GM12878 (cell line): ENCODE measurements around the gene CLDN5. TPM values are rescaled to one million over a fixed set of nuclear protein-coding genes. Genes with fewer than 3 reads are reported as not detected.

Experiments used
- ATAC-seq: fragments of 200-7000 bp; cut with Tn5 transposase; 3 replicates; pipeline ENCODE4 v1.9.1; 2020; ENCODE audit warnings: mild to moderate bottlenecking, moderate library complexity
- BruUV-seq: library from RNA; stranded (reverse); fragments of 400-500 nt; replicated peaks from 2 replicates; lab custom pipeline; 2021; lab: Mats Ljungman, UMichigan
- CTCF ChIA-PET: fragments of 300-600 bp; sonication (Branson Sonifier 250); formaldehyde crosslinking; extraction: SDS; loops from one replicate; lab custom pipeline; 2021; ENCODE audit warnings: inconsistent platforms; lab: Yijun Ruan, JAX
- POLR2A ChIA-PET: fragments of 350-600 bp; formaldehyde crosslinking; extraction: SDS; loops from one replicate; lab custom pipeline; 2021; ENCODE audit warnings: inconsistent platforms; lab: Charles Lee
- RAD21 ChIA-PET: fragments of 300-600 bp; sonication (Branson Sonifier 250); formaldehyde crosslinking; loops from one replicate; lab custom pipeline; 2023; ENCODE audit warnings: antibody characterized with exemption; ENCODE audit not compliant: unreplicated experiment; lab: Charles Lee
- SMC1A ChIA-PET: fragments of 300-600 bp; sonication (Branson Sonifier 250); formaldehyde crosslinking; loops from one replicate; lab custom pipeline; 2023; ENCODE audit not compliant: unreplicated experiment, uncharacterized antibody; lab: Charles Lee
- DNase-seq: peaks from one replicate; pipeline ENCODE4 v3.0.0-alpha.2; 2011; ENCODE audit warnings: low read depth, low spot score
- FAIRE-seq: peaks from 3 replicates; lab custom pipeline; 2011; peaks lifted over from hg19 to GRCh38; lab: Jason Lieb, UNC
- H2AFZ ChIP-seq: 2 replicates; pipeline ENCODE4 v1.6.0; 2011; ENCODE audit warnings: low read depth, low read length, control low read depth; ENCODE audit not compliant: control insufficient read depth
- H3K27ac ChIP-seq: 2 replicates; pipeline ENCODE4 v1.5.1; 2011; ENCODE audit warnings: control low read depth; ENCODE audit not compliant: control insufficient read depth, insufficient read depth
- H3K27me3 ChIP-seq, 2 experiments: replicated peaks in 1 of 2; 2 replicates each; pipeline versions ENCODE4 v1.6.0 to v1.6.1; 2011; ENCODE audit warnings: low read length in 1 of 2; ENCODE audit not compliant: control insufficient read depth in 2 of 2, insufficient read depth in 2 of 2
- H3K36me3 ChIP-seq, 2 experiments: 2 replicates each; pipeline ENCODE4 v1.5.1; 2011; ENCODE audit warnings: low read length in 1 of 2; ENCODE audit not compliant: control insufficient read depth in 2 of 2, insufficient read depth in 2 of 2
- H3K4me1 ChIP-seq: 2 replicates; pipeline ENCODE4 v1.6.1; 2011; ENCODE audit warnings: mild to moderate bottlenecking, low read length, moderate library complexity, mixed read lengths; ENCODE audit not compliant: control insufficient read depth, insufficient read depth
- H3K4me2 ChIP-seq: 2 replicates; pipeline ENCODE4 v1.6.0; 2011; ENCODE audit warnings: control low read depth; ENCODE audit not compliant: control insufficient read depth, insufficient read depth
- H3K4me3 ChIP-seq: fragments of 200-600 bp; sonication (generic); 2 replicates; pipeline ENCODE4 v1.5.1; 2016
- H3K79me2 ChIP-seq: 2 replicates; pipeline ENCODE4 v1.6.0; 2011; ENCODE audit warnings: low read length; ENCODE audit not compliant: control insufficient read depth, insufficient read depth
- H3K9ac ChIP-seq: 2 replicates; pipeline ENCODE4 v1.8.0; 2011; ENCODE audit warnings: low read length, control low read depth, mixed read lengths; ENCODE audit not compliant: control insufficient read depth, insufficient read depth
- H3K9me3 ChIP-seq: replicated peaks from 3 replicates; pipeline ENCODE4 v1.5.1; 2011; ENCODE audit warnings: mild to moderate bottlenecking, low read length; ENCODE audit not compliant: control insufficient read depth, insufficient read depth
- H4K20me1 ChIP-seq: 2 replicates; pipeline ENCODE4 v1.6.0; 2011; ENCODE audit not compliant: control insufficient read depth, insufficient read depth
- BCL11A ChIP-seq: IDR thresholded peaks from 2 replicates; pipeline ENCODE4 v1.6.1; 2011; ENCODE audit warnings: low read depth, low read length
- BHLHE40 ChIP-seq, 2 experiments: fragments of 450-650 bp in 1 of 2; IDR thresholded peaks; 2 replicates each; pipeline ENCODE4 v1.6.1; 2011 to 2017; ENCODE audit warnings: low read depth in 2 of 2, borderline replicate concordance in 1 of 2, improper control_type of control experiment in 1 of 2, low read length in 1 of 2, mild to moderate bottlenecking in 1 of 2
- CHD1 ChIP-seq: IDR thresholded peaks from 2 replicates; pipeline ENCODE4 v1.6.1; 2012; ENCODE audit warnings: low read depth, low read length, improper control_type of control experiment
- CHD2 ChIP-seq: IDR thresholded peaks from 2 replicates; pipeline ENCODE4 v1.6.1; 2011; ENCODE audit warnings: low read depth, low read length, improper control_type of control experiment, borderline replicate concordance
- CTCF ChIP-seq, 3 experiments: IDR thresholded peaks in 2 of 3; conservative IDR thresholded peaks in 1 of 3; 2 replicates each; pipeline ENCODE4 v1.5.1; 2011; ENCODE audit warnings: low read depth in 3 of 3, low read length in 3 of 3, mild to moderate bottlenecking in 3 of 3, control low read depth in 2 of 3, moderate library complexity in 2 of 3, inconsistent platforms in 1 of 3, mixed read lengths in 1 of 3; ENCODE audit not compliant: control insufficient read depth in 2 of 3, insufficient read depth in 1 of 3; ENCODE audit errors: extremely low read depth in 1 of 3
- FOXK2 ChIP-seq: fragments of 450-650 bp; IDR thresholded peaks from 2 replicates; pipeline ENCODE4 v1.6.1; 2017; ENCODE audit warnings: mild to moderate bottlenecking, moderate library complexity
- HCFC1 ChIP-seq: fragments of 150-350 bp; IDR thresholded peaks from 2 replicates; pipeline ENCODE4 v1.6.1; 2014; ENCODE audit warnings: low read length
- HDGF ChIP-seq: fragments of 450-650 bp; IDR thresholded peaks from 2 replicates; pipeline ENCODE4 v1.6.1; 2016; ENCODE audit warnings: antibody characterized with exemption
- IRF3 ChIP-seq: fragments of 450-650 bp; IDR thresholded peaks from 2 replicates; pipeline ENCODE4 v1.6.1; 2014; ENCODE audit warnings: mild to moderate bottlenecking
- JUND ChIP-seq: IDR thresholded peaks from 2 replicates; pipeline ENCODE4 v1.6.1; 2012; ENCODE audit warnings: low read depth, mild to moderate bottlenecking, low read length, improper control_type of control experiment, moderate library complexity
- MAX ChIP-seq: IDR thresholded peaks from 2 replicates; pipeline ENCODE4 v1.6.1; 2012; ENCODE audit warnings: low read depth, low read length, improper control_type of control experiment
- NFIC ChIP-seq: IDR thresholded peaks from 2 replicates; pipeline ENCODE4 v1.6.1; 2012; ENCODE audit warnings: low read depth, mild to moderate bottlenecking, inconsistent platforms, low read length, moderate library complexity
- NKRF ChIP-seq: fragments of 450-650 bp; conservative IDR thresholded peaks from 2 replicates; pipeline ENCODE4 v1.6.1; 2017; ENCODE audit warnings: mild to moderate bottlenecking, moderate library complexity
- PML ChIP-seq: IDR thresholded peaks from 2 replicates; pipeline ENCODE4 v1.6.1; 2012; ENCODE audit warnings: low read length, inconsistent platforms
- POLR2A ChIP-seq: IDR thresholded peaks from 2 replicates; pipeline ENCODE4 v1.6.1; 2011; ENCODE audit warnings: low read depth, mild to moderate bottlenecking, low read length
- POLR2AphosphoS2 ChIP-seq: IDR thresholded peaks from 2 replicates; pipeline ENCODE4 v1.6.1; 2011; ENCODE audit warnings: low read depth, mild to moderate bottlenecking, low read length, improper control_type of control experiment, moderate library complexity
- RBBP5 ChIP-seq: fragments of 200-600 bp; sonication (generic); conservative IDR thresholded peaks from 2 replicates; pipeline ENCODE4 v1.6.1; 2016
- RCOR1 ChIP-seq: conservative IDR thresholded peaks from 2 replicates; pipeline ENCODE4 v1.6.1; 2012; ENCODE audit warnings: low read depth, low read length, improper control_type of control experiment
- SP1 ChIP-seq: IDR thresholded peaks from one replicate; pipeline ENCODE4 v1.6.1; 2011; ENCODE audit warnings: low read depth, low read length
- SUZ12 ChIP-seq: fragments of 200-600 bp; sonication (generic); IDR thresholded peaks from one replicate; pipeline ENCODE4 v1.6.1; 2018; ENCODE audit warnings: antibody characterized with exemption, mild to moderate bottlenecking; ENCODE audit not compliant: unreplicated experiment
- ZSCAN29 ChIP-seq: fragments of 450-650 bp; IDR thresholded peaks from 2 replicates; pipeline ENCODE4 v1.6.1; 2017; ENCODE audit warnings: mild to moderate bottlenecking, moderate library complexity
- ZZZ3 ChIP-seq: IDR thresholded peaks from 2 replicates; pipeline ENCODE4 v1.6.1; 2011; ENCODE audit warnings: low read depth; ENCODE audit not compliant: control insufficient read depth, insufficient read length
- WGBS: methylation state at CpG from one replicate; pipeline ENCODE4 v1.1.6; 2016; ENCODE audit warnings: low lambda C conversion rate; ENCODE audit not compliant: insufficient replicate concordance, insufficient coverage; ENCODE audit errors: missing lambda C conversion rate; 5-methylcytosine and 5-hydroxymethylcytosine counted together
- in situ Hi-C: fragments of 300-500 bp; cut with MboI; formaldehyde crosslinking; loops from 9 replicates; pipeline ENCODE4 v1.14.3; 2018; ENCODE audit warnings: mixed read lengths
- intact Hi-C: fragments of 100-400 bp; cut with micrococcal nuclease; formaldehyde crosslinking; loops from one replicate; pipeline ENCODE4 v1.14.2; 2022; ENCODE audit not compliant: unreplicated experiment
- polyA plus RNA-seq, 11 experiments: library from polyadenylated mRNA; depleted of rRNA in 4 of 11; unstranded in 6 of 11; stranded (reverse) in 5 of 11; fragments of >200 nt; fragmentation: Nextera tagmentation in 4 of 11; fragmentation: Illumina TruSeq in 1 of 11; extraction: Ambion mirVana in 4 of 11; extraction: Trizol in 1 of 11; gene quantifications; 1 replicate in 1 of 11; 2 replicates in 10 of 11; pipeline versions ENCODE4 v1.2.1 to v1.2.3, GENCODE V29; 2011 to 2016; ENCODE audit warnings: inconsistent platforms in 2 of 11, missing spikeins in 2 of 11, low read depth in 1 of 11
- total RNA-seq, 4 experiments: library from RNA; depleted of rRNA in 3 of 4; stranded (reverse); fragments of >200 nt in 3 of 4; fragmentation: Illumina TruSeq in 1 of 4; extraction: Trizol in 1 of 4; gene quantifications; 2 replicates each; pipeline versions ENCODE4 v1.2.1 to v1.2.3, GENCODE V29; 2013 to 2021

CLDN5 gene
- total and polyA plus RNA-seq, 10 of the 15 experiments (the other 5 are each of a cell fraction or from before 2014, with no cell fraction given), result 0.15 TPM; not detected in 9

- TF ChIP-seq HCFC1 (no peak), ZZZ3 (no peak), NKRF (no peak), FOXK2 (no peak), CTCF (IDR thresholded peaks at IDR 0.05 in 2 of 3, conservative IDR thresholded peaks at IDR 0.05 in 1 of 3; ENCODE audit: control insufficient read depth in 2 of 3, extremely low read depth in 1 of 3, insufficient read depth in 1 of 3, low read depth in 3 of 3, low read length in 3 of 3) (no peak), RBBP5 (no peak), SP1 (no peak), BHLHE40 (IDR thresholded peaks at IDR 0.05; ENCODE audit: borderline replicate concordance in 1 of 2, low read depth in 2 of 2, low read length in 1 of 2) (no peak), POLR2A (no peak)
Observed at GRCh38 chr22:19525666-19526065, 1.5 kb upstream of the CLDN5 start (continued).

- ChIA-PET CTCF (no interaction called here), POLR2A (no interaction called here), SMC1A (no interaction called here), RAD21 (no interaction called here)
- Histone ChIP-seq H3K27ac (no peak overlapping the region), H3K36me3 (no peaks in the 10 kb centered on the region), H3K79me2 (no peaks in the 10 kb centered on the region), H3K4me1 (no peaks in the 10 kb centered on the region), H3K9ac (no peak overlapping the region), H3K27me3 (peaks cover 0 to 2% of the 10 kb centered on the region in 2 experiments; a peak in 2 of 4 replicates), H4K20me1 (no peaks in the 10 kb centered on the region), H3K4me3 (no peak overlapping the region), H3K9me3 (no peaks in the 10 kb centered on the region), H2AFZ (no peak overlapping the region), H3K4me2 (no peak overlapping the region)
- in situ Hi-C loops (no loop called here), intact Hi-C loops (no loop called here)
- ATAC-seq (no peak), DNase-seq (no peak), FAIRE-seq (no peak)
- no TSS peak for BruUV-seq
- 41% methylated on average over 15 of the region's 15 CpGs for WGBS
- TF ChIP-seq JUND, result no peak
- TF ChIP-seq POLR2AphosphoS2, result no peak
- no peak for TF ChIP-seq RCOR1
- TF ChIP-seq MAX, result no peak
- no peak for TF ChIP-seq SUZ12
- no peak for TF ChIP-seq NFIC
- no peak for TF ChIP-seq ZSCAN29
- TF ChIP-seq PML, result no peak
- no peak for TF ChIP-seq CHD1
- no peak for TF ChIP-seq CHD2
- no peak for TF ChIP-seq IRF3
- no peak for TF ChIP-seq BCL11A
- TF ChIP-seq HDGF, result no peak
Observed at GRCh38 chr22:19525116-19525660, 978 bp upstream of the CLDN5 start.
